GM12891 (cell line): ENCODE results near the gene KRT6C.
"Not testable (repeated sequence)": the region's sequence is repeated elsewhere in the genome, so short reads cannot be mapped to it uniquely, and the experiment has no call there.

Experiments used
- DNase-seq: peaks from one replicate; pipeline ENCODE4 v3.0.0; 2011; ENCODE audit warnings: low spot score; ENCODE audit not compliant: insufficient read length
- FAIRE-seq: peaks from 2 replicates; lab custom pipeline; 2011; peaks lifted over from hg19 to GRCh38; lab: Jason Lieb, UNC
- PAX5 ChIP-seq: IDR thresholded peaks from 2 replicates; pipeline ENCODE4 v1.6.1; 2011; ENCODE audit warnings: low read length, moderate library complexity, mild to moderate bottlenecking; ENCODE audit not compliant: insufficient read depth, severe bottlenecking
- POLR2A ChIP-seq: IDR thresholded peaks from 2 replicates; pipeline ENCODE4 v1.6.1; 2011; ENCODE audit warnings: low read depth, low read length, control low read depth
- POLR2AphosphoS5 ChIP-seq: IDR thresholded peaks from 2 replicates; pipeline ENCODE4 v1.6.1; 2011; ENCODE audit warnings: low read depth, low read length, control low read depth
- POU2F2 ChIP-seq: IDR thresholded peaks from 2 replicates; pipeline ENCODE4 v1.6.1; 2011; ENCODE audit warnings: low read depth, mild to moderate bottlenecking, control low read depth, low read length, moderate library complexity
- SPI1 ChIP-seq: IDR thresholded peaks from 2 replicates; pipeline ENCODE4 v1.6.1; 2011; ENCODE audit warnings: low read depth, low read length, control low read depth
- TAF1 ChIP-seq: IDR thresholded peaks from 2 replicates; pipeline ENCODE4 v1.6.1; 2011; ENCODE audit warnings: low read depth, low read length, control low read depth

Gene KRT6C

GRCh38 chr12:52493172-52493571 lies 19.6 kb upstream of the KRT6C start, which contains the start of gene KRT6A:
Gene KRT6A, minus strand, starts transcription at chr12:52493257. Its CDS starts 69 bp downstream, at chr12:52493188.
- TF ChIP-seq POLR2A (no peak), POU2F2 (no peak), PAX5 (no peak), TAF1 (no peak), SPI1 (no peak), POLR2AphosphoS5 (no peak)
- FAIRE-seq (no peak), DNase-seq (no peak)

GRCh38 chr12:52492405-52492804 lies 18.8 kb upstream of the KRT6C start:
- not testable (repeated sequence) for DNase-seq, FAIRE-seq

GRCh38 chr12:52491495-52491894 lies 17.9 kb upstream of the KRT6C start:
- not testable (repeated sequence) for DNase-seq, FAIRE-seq

GRCh38 chr12:52488736-52489135 lies 15.1 kb upstream of the KRT6C start:
- no peak for TF ChIP-seq POLR2A
- TF ChIP-seq POU2F2: no peak
- TF ChIP-seq POLR2AphosphoS5: no peak
- no peak for TF ChIP-seq TAF1
- TF ChIP-seq SPI1: no peak
- no peak for TF ChIP-seq PAX5
- no peak for FAIRE-seq
- DNase-seq: no peak

- not testable (repeated sequence) for DNase-seq, FAIRE-seq
These were observed 14.3 kb upstream of the KRT6C start for GRCh38 chr12:52487744-52488443.

- no peak for TF ChIP-seq POLR2AphosphoS5
- TF ChIP-seq SPI1: no peak
- TF ChIP-seq POU2F2: no peak
- FAIRE-seq: no peak
These were observed 13.6 kb upstream of the KRT6C start for GRCh38 chr12:52487211-52487610.

GRCh38 chr12:52486166-52487105 lies 12.8 kb upstream of the KRT6C start:
- no peak for FAIRE-seq
- no peak for DNase-seq
- no peak for TF ChIP-seq SPI1
- TF ChIP-seq POU2F2: no peak
- no peak for TF ChIP-seq TAF1
- TF ChIP-seq PAX5: no peak
- no peak for TF ChIP-seq POLR2A
- no peak for TF ChIP-seq POLR2AphosphoS5

More at GRCh38 chr12:52487211-52487610, 13.6 kb upstream of the KRT6C start:
- DNase-seq: no peak

- no peak for TF ChIP-seq POU2F2
- DNase-seq (no peak), FAIRE-seq (no peak)
These were observed 6.5 kb upstream of the KRT6C start for GRCh38 chr12:52480073-52480472.

GRCh38 chr12:52477651-52478050 lies 4.0 kb upstream of the KRT6C start:
- FAIRE-seq: no peak
- no peak for TF ChIP-seq POLR2AphosphoS5
- DNase-seq: no peak

- FAIRE-seq: no peak
These were observed 607 bp upstream of the KRT6C start for GRCh38 chr12:52474212-52474611.

GRCh38 chr12:52469853-52470252 lies 3.8 kb downstream of the KRT6C start:
- FAIRE-seq (no peak), DNase-seq (no peak)
- TF ChIP-seq TAF1 (no peak), POLR2A (no peak), POU2F2 (no peak), POLR2AphosphoS5 (no peak), SPI1 (no peak), PAX5 (no peak)

More at GRCh38 chr12:52474212-52474611, 607 bp upstream of the KRT6C start:
- no peak for DNase-seq
- no peak for TF ChIP-seq POU2F2
- TF ChIP-seq POLR2A: no peak
- TF ChIP-seq PAX5: no peak
- no peak for TF ChIP-seq SPI1
- no peak for TF ChIP-seq TAF1
- TF ChIP-seq POLR2AphosphoS5: no peak
